ENCODE data around the gene NFKBIB.

The NFKBIB gene

GRCh38 chr19:38946229-38947010, 46.7 kb downstream of the NFKBIB start:
- H3K4me3 ChIP-seq (ENCODE audit: low read length): no peak overlapping the region
- no peak for DNase-seq (ENCODE audit: low read depth, low spot score)

GRCh38 chr19:38949580-38950367, 50.0 kb downstream of the NFKBIB start:
- no peak overlapping the region for H3K4me3 ChIP-seq (ENCODE audit: low read length)
- DNase-seq (ENCODE audit: low read depth, low spot score): no peak

GRCh38 chr19:38951187-38951586, 51.4 kb downstream of the NFKBIB start:
- no peak overlapping the region for H3K4me3 ChIP-seq (ENCODE audit: low read length)
- DNase-seq (ENCODE audit: low read depth, low spot score): no peak

- no peak overlapping the region for H3K4me3 ChIP-seq (ENCODE audit: low read length)
- DNase-seq (ENCODE audit: low read depth, low spot score): peak; percentile 57
Observed at GRCh38 chr19:38952395-38953165, 52.8 kb downstream of the NFKBIB start.

GRCh38 chr19:38953677-38954076, 53.9 kb downstream of the NFKBIB start:
- no peak for DNase-seq (ENCODE audit: low read depth, low spot score)
- no peak overlapping the region for H3K4me3 ChIP-seq (ENCODE audit: low read length)

- no peak overlapping the region for H3K4me3 ChIP-seq (ENCODE audit: low read length)
- DNase-seq (ENCODE audit: low read depth, low spot score): no peak
Observed at GRCh38 chr19:38956264-38956663, 56.5 kb downstream of the NFKBIB start.

- H3K4me3 ChIP-seq (ENCODE audit: low read length): no peak overlapping the region
- no peak for DNase-seq (ENCODE audit: low read depth, low spot score)
Observed at GRCh38 chr19:38958301-38958700, 58.5 kb downstream of the NFKBIB start.
